ENCODE data around the gene ABHD18.
"Not testable (repeated sequence)": the region's sequence is repeated elsewhere in the genome, so short reads cannot be mapped to it uniquely, and the experiment has no call there.

The ABHD18 gene

GRCh38 chr4:127965062-127965802, at the start of gene ABHD18, which contains the start of gene MFSD8:
Gene ABHD18 (plus strand): TSS chr4:127965406. CDS start chr4:127982956, 17,550 bp downstream.
Gene MFSD8 (minus strand): TSS chr4:127965173. CDS start chr4:127965133, 40 bp downstream.
- peak; percentile 98 to 99 for DNase-seq (ENCODE audit: extremely low read depth in 1 of 2, low read depth in 1 of 2)

GRCh38 chr4:127916512-127916911, 48.7 kb upstream of the ABHD18 start:
- no peak for DNase-seq (ENCODE audit: extremely low read depth in 1 of 2, low read depth in 1 of 2)

GRCh38 chr4:127917151-127917550, 48.1 kb upstream of the ABHD18 start:
- no peak for DNase-seq (ENCODE audit: extremely low read depth in 1 of 2, low read depth in 1 of 2)

- DNase-seq (ENCODE audit: extremely low read depth in 1 of 2, low read depth in 1 of 2) = no peak
Measured at GRCh38 chr4:127920521-127920920, 44.7 kb upstream of the ABHD18 start.

- no peak for DNase-seq (ENCODE audit: extremely low read depth in 1 of 2, low read depth in 1 of 2)
Measured at GRCh38 chr4:127922226-127922625, 43.0 kb upstream of the ABHD18 start.

- DNase-seq (ENCODE audit: extremely low read depth in 1 of 2, low read depth in 1 of 2) = not testable (repeated sequence)
Measured at GRCh38 chr4:127925720-127926119, 39.5 kb upstream of the ABHD18 start.

GRCh38 chr4:127930175-127930574, 35.0 kb upstream of the ABHD18 start:
- DNase-seq (ENCODE audit: extremely low read depth in 1 of 2, low read depth in 1 of 2) = no peak

GRCh38 chr4:127931836-127932235, 33.4 kb upstream of the ABHD18 start:
- DNase-seq (ENCODE audit: extremely low read depth in 1 of 2, low read depth in 1 of 2) = not testable (repeated sequence)

- no peak for DNase-seq (ENCODE audit: extremely low read depth in 1 of 2, low read depth in 1 of 2)
Measured at GRCh38 chr4:127936974-127937373, 28.2 kb upstream of the ABHD18 start.

- DNase-seq (ENCODE audit: extremely low read depth in 1 of 2, low read depth in 1 of 2) = no peak
Measured at GRCh38 chr4:127957105-127957504, 8.1 kb upstream of the ABHD18 start.

- DNase-seq (ENCODE audit: extremely low read depth in 1 of 2, low read depth in 1 of 2) = no peak
Measured at GRCh38 chr4:127959794-127960193, 5.4 kb upstream of the ABHD18 start.

- DNase-seq (ENCODE audit: extremely low read depth in 1 of 2, low read depth in 1 of 2) = not testable (repeated sequence)
Measured at GRCh38 chr4:127963633-127964398, 1.4 kb upstream of the ABHD18 start.

GRCh38 chr4:127964426-127965061, 662 bp upstream of the ABHD18 start:
- not testable (repeated sequence) for DNase-seq (ENCODE audit: extremely low read depth in 1 of 2, low read depth in 1 of 2)

- peak; percentile 45 to 67 for DNase-seq (ENCODE audit: extremely low read depth in 1 of 2, low read depth in 1 of 2)
Measured at GRCh38 chr4:127965803-127966175, 583 bp downstream of the ABHD18 start.

GRCh38 chr4:127967141-127967775, 2.1 kb downstream of the ABHD18 start:
- no peak for DNase-seq (ENCODE audit: extremely low read depth in 1 of 2, low read depth in 1 of 2)

GRCh38 chr4:127968586-127968985, 3.4 kb downstream of the ABHD18 start:
- no peak for DNase-seq (ENCODE audit: extremely low read depth in 1 of 2, low read depth in 1 of 2)

GRCh38 chr4:127970925-127971324, 5.7 kb downstream of the ABHD18 start:
- not testable (repeated sequence) for DNase-seq (ENCODE audit: extremely low read depth in 1 of 2, low read depth in 1 of 2)

- no peak for DNase-seq (ENCODE audit: extremely low read depth in 1 of 2, low read depth in 1 of 2)
Measured at GRCh38 chr4:127975121-127975770, 10.0 kb downstream of the ABHD18 start.

GRCh38 chr4:127978930-127979329, 13.7 kb downstream of the ABHD18 start:
- DNase-seq (ENCODE audit: extremely low read depth in 1 of 2, low read depth in 1 of 2) = no peak

GRCh38 chr4:127982445-127982844, 17.2 kb downstream of the ABHD18 start:
- no peak for DNase-seq (ENCODE audit: extremely low read depth in 1 of 2, low read depth in 1 of 2)

GRCh38 chr4:127985989-127986388, 20.8 kb downstream of the ABHD18 start:
- DNase-seq (ENCODE audit: extremely low read depth in 1 of 2, low read depth in 1 of 2) = no peak

Measured in stimulated activated CD8-positive, alpha-beta memory T cell treated with anti-CD3 and anti-CD28 coated beads, Interleukin-7, amount 100 ng/mL, for 48 hours (primary cell).